Heart left ventricle (tissue), 16 donors: ENCODE data around the gene RPAP3. TPM values are rescaled to one million over a fixed set of nuclear protein-coding genes. Genes with fewer than 3 reads are reported as not detected.

Source experiments
- ATAC-seq, 4 donors: fragments of 200-7000 bp; cut with Tn5 transposase; one replicate each; pipeline ENCODE4 v1.9.1; 2020 to 2022; ENCODE audit warnings: moderate library complexity in 4 of 4, mild to moderate bottlenecking in 3 of 4, moderate number of reproducible peaks in 1 of 4
- DNase-seq, 5 donors: peaks; one replicate each; pipeline ENCODE4 v3.0.0-alpha.2; 2020
- H3K27ac ChIP-seq, 12 donors: fragments of 200-600 bp; sonication (generic) in 4 of 12; one replicate each; pipeline versions ENCODE4 v1.5.0 to v1.8.0; 2016 to 2022; ENCODE audit warnings: mild to moderate bottlenecking in 2 of 12
- H3K27me3 ChIP-seq, 9 donors: fragments of 200-600 bp; sonication (generic) in 2 of 9; one replicate each; pipeline versions ENCODE4 v1.5.1 to v1.8.0; 2016 to 2022; ENCODE audit warnings: mild to moderate bottlenecking in 3 of 9
- H3K36me3 ChIP-seq, 9 donors: fragments of 200-600 bp; sonication (generic) in 2 of 9; one replicate each; pipeline versions ENCODE4 v1.5.0 to v1.8.0; 2018 to 2022; ENCODE audit warnings: mild to moderate bottlenecking in 2 of 9
- H3K4me1 ChIP-seq, 12 donors: fragments of 200-600 bp; sonication (generic) in 4 of 12; one replicate each; pipeline versions ENCODE4 v1.5.0 to v1.8.0; 2016 to 2022; ENCODE audit warnings: mild to moderate bottlenecking in 3 of 12
- H3K4me3 ChIP-seq, 12 donors: fragments of 200-600 bp; sonication (generic) in 4 of 12; one replicate each; pipeline versions ENCODE4 v1.5.0 to v1.8.0; 2017 to 2022; ENCODE audit warnings: mild to moderate bottlenecking in 9 of 12, moderate library complexity in 4 of 12
- H3K9me3 ChIP-seq, 12 donors: fragments of 200-600 bp; sonication (generic) in 4 of 12; one replicate each; pipeline versions ENCODE4 v1.5.0 to v1.8.0; 2016 to 2022; ENCODE audit warnings: mild to moderate bottlenecking in 1 of 12
- POLR2A ChIP-seq, 2 donors: fragments of 450-650 bp; IDR thresholded peaks; one replicate each; pipeline ENCODE4 v1.6.1; 2017; ENCODE audit warnings: antibody characterized with exemption in 2 of 2, mild to moderate bottlenecking in 2 of 2, moderate library complexity in 2 of 2
- WGBS, 4 donors: extraction: QIAGEN DNeasy Blood & Tissue Kit in 2 of 4; methylation state at CpG; one replicate each; pipeline versions ENCODE4 v1.1.5 to v1.1.7; 2013 to 2018; 5-methylcytosine and 5-hydroxymethylcytosine counted together
- intact Hi-C, 10 donors: fragments of 100-400 bp; cut with DNase I; formaldehyde crosslinking; loops; one replicate each; pipeline versions ENCODE4 v1.11.1 to v1.14.2; 2022
- polyA plus RNA-seq, 2 donors: library from polyadenylated mRNA; stranded (reverse); fragments of 200-250 nt; gene quantifications; one replicate each; pipeline ENCODE4 v1.2.3, GENCODE V29; 2013
- total RNA-seq, 9 donors: library from RNA; depleted of rRNA in 2 of 9; stranded (reverse); fragments of >200 nt in 2 of 9; fragmentation: NEBNext Ultra II Directional in 3 of 9; extraction: Animal tissue kit (Norgen Biotek cat#: 25700) in 3 of 9; gene quantifications; one replicate each; pipeline versions ENCODE4 v1.1.0 to v1.2.4, GENCODE V29; 2016 to 2023
- TF ChIP-seq, protein P1 (sequence below), 12 donors: fragments of 200-600 bp; sonication (generic) in 4 of 12; IDR thresholded peaks; one replicate each; pipeline versions ENCODE4 v1.5.0 to v1.8.0; 2018 to 2022; ENCODE audit warnings: antibody characterized with exemption in 12 of 12, mild to moderate bottlenecking in 5 of 12
- donor health status: ischemic (EF 13 %, LVEDD 7.1; RV severe dilation, severe dysfunction).
- donor health status: healthy with polysubstance abuse.
- donor health status: DM: no; HTN: yes; CAD: no.
- donor health status: DM: no; HTN: no; CAD: no.
- donor health status: ischemic (EF 25% LVEDD 6.9; RV normal size, moderate dysfunction).
- donor health status: ischemic (EF 25% LVEDD 5.7; RV mildly dilated, moderate dysfunction).
- donor health status: healthy.
- donor health status: DM: yes; HTN: yes; CAD: no.
- donor health status: ischemic (EF 35%, LVEDD 5.7; RV mildly dilated, moderate dysfunction).
- donor health status: nonischemic (EF 11% LVEDD 7.7; RV severe dilation, severe dysfunction).
- donor health status: DM: yes; HTN: yes; CAD: no.
- donor health status: PGD.
- donor health status: ischemic (EF 29% LVEDD 5.4; RV normal size, mild dysfunction).
- donor health status: nonischemic (EF 23%, LVEDD 6.1; RV moderate dilation, normal function).

The RPAP3 gene
- total and polyA plus RNA-seq, 11 donors, result 7.2 to 25.2 (median 21.7) TPM

DNA sequence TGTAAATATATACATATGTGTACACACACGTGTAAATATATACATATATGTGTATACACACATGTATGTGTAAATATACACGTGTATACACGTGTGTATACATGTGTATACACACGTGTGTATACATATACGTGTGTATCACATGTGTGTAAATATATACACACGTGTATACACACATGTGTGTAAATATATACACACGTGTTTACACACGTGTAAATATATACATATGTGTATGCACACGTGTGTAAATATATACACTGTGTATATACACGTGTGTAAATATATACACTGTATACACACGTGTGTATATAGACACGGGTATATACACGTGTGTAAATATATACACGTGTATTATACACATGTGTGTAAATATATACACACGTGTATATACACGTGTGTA is 71.7 kb downstream of the RPAP3 start:
- WGBS, 4 donors, result 62 to 67% (median 67%) methylated on average over 16 of the region's 16 CpGs
- Histone ChIP-seq H3K27ac (no peak overlapping the region), H3K4me3 (no peak overlapping the region), H3K27me3 (no peaks in the 10 kb centered on the region), H3K9me3 (peaks cover 0 to 15% (median 6%) of the 10 kb centered on the region in 12 donors), H3K4me1 (no peaks in the 10 kb centered on the region), H3K36me3 (peaks cover 0 to 6% (median 0%) of the 10 kb centered on the region in 9 donors)
- DNase-seq (no peak), ATAC-seq (no peak)
- no peak for TF ChIP-seq POLR2A (IDR thresholded peaks at IDR 0.05)
- TF ChIP-seq, protein P1, sequence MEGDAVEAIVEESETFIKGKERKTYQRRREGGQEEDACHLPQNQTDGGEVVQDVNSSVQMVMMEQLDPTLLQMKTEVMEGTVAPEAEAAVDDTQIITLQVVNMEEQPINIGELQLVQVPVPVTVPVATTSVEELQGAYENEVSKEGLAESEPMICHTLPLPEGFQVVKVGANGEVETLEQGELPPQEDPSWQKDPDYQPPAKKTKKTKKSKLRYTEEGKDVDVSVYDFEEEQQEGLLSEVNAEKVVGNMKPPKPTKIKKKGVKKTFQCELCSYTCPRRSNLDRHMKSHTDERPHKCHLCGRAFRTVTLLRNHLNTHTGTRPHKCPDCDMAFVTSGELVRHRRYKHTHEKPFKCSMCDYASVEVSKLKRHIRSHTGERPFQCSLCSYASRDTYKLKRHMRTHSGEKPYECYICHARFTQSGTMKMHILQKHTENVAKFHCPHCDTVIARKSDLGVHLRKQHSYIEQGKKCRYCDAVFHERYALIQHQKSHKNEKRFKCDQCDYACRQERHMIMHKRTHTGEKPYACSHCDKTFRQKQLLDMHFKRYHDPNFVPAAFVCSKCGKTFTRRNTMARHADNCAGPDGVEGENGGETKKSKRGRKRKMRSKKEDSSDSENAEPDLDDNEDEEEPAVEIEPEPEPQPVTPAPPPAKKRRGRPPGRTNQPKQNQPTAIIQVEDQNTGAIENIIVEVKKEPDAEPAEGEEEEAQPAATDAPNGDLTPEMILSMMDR (IDR thresholded peaks at IDR 0.05), result no peak
- intact Hi-C loops, result no loop called here

DNA sequence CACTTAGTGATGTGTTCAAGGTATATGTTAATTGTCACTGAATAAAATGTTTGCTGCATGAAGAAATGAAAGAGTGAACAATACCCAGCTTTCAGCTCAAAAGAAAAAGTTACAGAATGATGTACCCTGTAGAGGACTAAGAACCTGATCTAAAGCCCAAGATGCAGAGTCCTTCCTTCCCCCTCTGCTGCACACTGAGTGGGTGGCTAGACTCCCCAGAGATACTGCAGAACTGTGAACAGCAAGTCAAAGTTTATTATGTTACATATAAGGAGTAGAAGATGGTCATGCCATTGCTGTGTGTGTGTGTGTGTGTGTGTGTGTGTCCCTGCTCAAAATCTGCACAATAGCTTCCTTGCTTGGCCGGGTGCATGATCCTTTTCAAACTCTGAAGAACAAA is 83.9 kb downstream of the RPAP3 start:
- Histone ChIP-seq H3K4me1 (no peaks in the 10 kb centered on the region), H3K9me3 (peaks cover 0 to 13% (median 0%) of the 10 kb centered on the region in 12 donors), H3K27me3 (no peaks in the 10 kb centered on the region), H3K27ac (no peak overlapping the region), H3K4me3 (no peak overlapping the region), H3K36me3 (peaks cover 0 to 2% (median 0%) of the 10 kb centered on the region in 9 donors)
- intact Hi-C loops, result no loop called here
- TF ChIP-seq POLR2A (IDR thresholded peaks at IDR 0.05), result no peak
- TF ChIP-seq, protein P1 (IDR thresholded peaks at IDR 0.05), result no peak
- DNase-seq, result no peak
- 69 to 88% (median 79%) methylated on average over 1 of the region's 1 CpG for WGBS, 4 donors
- ATAC-seq, result no peak

DNA sequence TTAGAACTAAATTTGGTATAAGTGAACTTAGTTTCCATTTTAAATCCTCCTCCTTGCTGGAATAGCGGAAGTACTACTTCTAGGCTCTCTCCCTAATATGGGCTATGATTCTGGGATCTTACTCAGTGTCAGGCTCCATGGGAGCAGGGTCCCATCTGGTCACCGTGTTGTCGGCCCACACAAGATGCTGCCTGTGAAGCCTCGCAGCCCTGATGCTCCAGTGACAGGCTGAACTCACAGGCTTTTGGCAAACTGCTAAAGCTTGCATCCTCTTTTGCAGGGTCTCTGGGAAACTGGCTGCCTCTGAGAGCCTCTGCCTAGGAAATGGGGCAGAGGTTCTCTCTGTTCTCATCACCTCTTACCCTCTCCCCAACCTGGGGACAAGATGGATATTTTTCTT is 88.4 kb downstream of the RPAP3 start:
- no peaks in the 10 kb centered on the region for H3K4me1 ChIP-seq
- no peaks in the 10 kb centered on the region for H3K27me3 ChIP-seq
- DNase-seq (no peak), ATAC-seq (no peak)
- peaks cover 0 to 13% (median 0%) of the 10 kb centered on the region in 12 donors for H3K9me3 ChIP-seq
- H3K4me3 ChIP-seq, result no peak overlapping the region
- peaks cover 0 to 2% (median 0%) of the 10 kb centered on the region in 9 donors for H3K36me3 ChIP-seq
- WGBS, 4 donors, result 65 to 71% (median 69%) methylated on average over 4 of the region's 4 CpGs
- no peak overlapping the region for H3K27ac ChIP-seq
- intact Hi-C loops, result no loop called here
- no peak for TF ChIP-seq POLR2A (IDR thresholded peaks at IDR 0.05)
- TF ChIP-seq, protein P1 (IDR thresholded peaks at IDR 0.05), result no peak

DNA sequence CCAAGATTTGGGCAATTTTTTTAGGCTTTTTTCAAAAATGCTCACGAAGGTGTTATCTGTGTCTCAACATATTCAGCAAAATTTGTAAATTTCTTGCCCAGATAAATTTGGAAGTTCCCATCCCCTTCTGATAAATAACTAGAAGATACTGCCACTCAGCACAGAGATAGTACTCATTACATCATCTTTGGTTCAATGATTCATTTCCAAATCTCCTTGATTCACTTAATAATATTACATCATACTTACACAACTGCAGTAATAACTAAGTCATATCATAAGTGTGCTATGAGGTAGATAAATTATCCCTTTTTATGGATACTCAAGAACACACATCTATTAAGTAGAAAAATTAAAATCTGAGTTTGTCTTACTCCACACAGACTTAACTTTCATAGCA is 89.4 kb downstream of the RPAP3 start:
- H3K27me3 ChIP-seq, result no peaks in the 10 kb centered on the region
- DNase-seq (no peak), ATAC-seq (no peak)
- peaks cover 0 to 13% (median 0%) of the 10 kb centered on the region in 12 donors for H3K9me3 ChIP-seq
- H3K36me3 ChIP-seq, result peaks cover 0 to 2% (median 0%) of the 10 kb centered on the region in 9 donors
- no peak for TF ChIP-seq POLR2A (IDR thresholded peaks at IDR 0.05)
- TF ChIP-seq, protein P1 (IDR thresholded peaks at IDR 0.05), result no peak
- no peak overlapping the region for H3K4me3 ChIP-seq
- 84 to 89% (median 86%) methylated on average over 1 of the region's 1 CpG for WGBS, 4 donors
- no peak overlapping the region for H3K27ac ChIP-seq
- H3K4me1 ChIP-seq, result no peaks in the 10 kb centered on the region
- intact Hi-C loops, result no loop called here
